PFSK-1 (cell line): ENCODE measurements around the gene SAMD8.

Source experiments
- POLR2AphosphoS5 ChIP-seq: IDR thresholded peaks from 2 replicates; pipeline ENCODE4 v1.6.1; 2012; ENCODE audit warnings: low read depth, mild to moderate bottlenecking, control low read depth, low read length, moderate library complexity
- SIN3A ChIP-seq: IDR thresholded peaks from 2 replicates; pipeline ENCODE4 v1.6.1; 2012; ENCODE audit warnings: mild to moderate bottlenecking, low read length, moderate library complexity, borderline replicate concordance; ENCODE audit not compliant: insufficient read depth
- TAF1 ChIP-seq: IDR thresholded peaks from 2 replicates; pipeline ENCODE4 v1.6.1; 2012; ENCODE audit warnings: low read length, control low read depth, borderline replicate concordance; ENCODE audit not compliant: insufficient read depth

- no peak for TF ChIP-seq SIN3A
- TF ChIP-seq POLR2AphosphoS5: no peak
- TF ChIP-seq TAF1: no peak
These were observed 90.4 kb downstream of the SAMD8 start for GRCh38 chr10:75201793-75202307.
